Activated CD4-positive, alpha-beta T cell treated with anti-CD3 and anti-CD28 coated beads, Interleukin-2, amount 50 U/mL, for 1 hour (primary cell): ENCODE data around the gene TXNRD1.
"Not testable (repeated sequence)": the region's sequence is repeated elsewhere in the genome, so short reads cannot be mapped to it uniquely, and the experiment has no call there.

Experiments used
- DNase-seq: peaks from one replicate; pipeline ENCODE4 v3.0.0-alpha.2; 2020

The TXNRD1 gene

DNA sequence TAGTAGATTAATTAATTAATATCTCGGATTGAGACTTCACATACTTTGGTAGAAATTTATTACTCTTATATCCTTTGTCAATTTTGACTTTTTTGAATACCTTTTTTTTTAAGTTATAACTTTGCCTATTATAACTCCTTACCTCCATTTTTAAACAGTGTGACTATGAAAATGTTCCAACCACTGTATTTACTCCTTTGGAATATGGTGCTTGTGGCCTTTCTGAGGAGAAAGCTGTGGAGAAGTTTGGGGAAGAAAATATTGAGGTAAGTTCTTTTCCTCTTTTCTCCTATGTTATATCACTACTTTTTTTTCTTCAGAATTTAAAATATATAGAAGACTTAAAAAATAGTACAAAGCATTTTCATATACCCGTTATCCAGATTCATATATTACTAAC is 115.8 kb downstream of the TXNRD1 start:
- DNase-seq = no peak

DNA sequence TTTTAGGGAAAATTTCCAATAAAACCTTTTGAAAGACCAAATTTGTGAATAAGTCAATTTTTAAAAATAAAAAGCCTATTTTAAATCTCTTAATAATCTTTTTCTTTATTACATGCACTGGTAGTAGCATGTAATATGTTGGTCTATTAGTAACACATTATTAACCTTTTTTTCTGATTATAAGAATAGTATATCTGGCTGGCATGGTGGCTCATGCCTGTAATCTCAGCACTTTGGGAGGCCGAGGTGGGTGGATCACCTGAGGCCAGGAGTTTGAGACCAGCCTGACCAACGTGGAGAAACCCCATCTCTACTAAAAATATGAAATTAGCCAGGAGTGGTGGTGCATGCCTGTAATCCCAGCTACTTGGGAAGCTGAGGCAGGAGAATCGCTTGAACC is 116.7 kb downstream of the TXNRD1 start:
- DNase-seq = not testable (repeated sequence)

DNA sequence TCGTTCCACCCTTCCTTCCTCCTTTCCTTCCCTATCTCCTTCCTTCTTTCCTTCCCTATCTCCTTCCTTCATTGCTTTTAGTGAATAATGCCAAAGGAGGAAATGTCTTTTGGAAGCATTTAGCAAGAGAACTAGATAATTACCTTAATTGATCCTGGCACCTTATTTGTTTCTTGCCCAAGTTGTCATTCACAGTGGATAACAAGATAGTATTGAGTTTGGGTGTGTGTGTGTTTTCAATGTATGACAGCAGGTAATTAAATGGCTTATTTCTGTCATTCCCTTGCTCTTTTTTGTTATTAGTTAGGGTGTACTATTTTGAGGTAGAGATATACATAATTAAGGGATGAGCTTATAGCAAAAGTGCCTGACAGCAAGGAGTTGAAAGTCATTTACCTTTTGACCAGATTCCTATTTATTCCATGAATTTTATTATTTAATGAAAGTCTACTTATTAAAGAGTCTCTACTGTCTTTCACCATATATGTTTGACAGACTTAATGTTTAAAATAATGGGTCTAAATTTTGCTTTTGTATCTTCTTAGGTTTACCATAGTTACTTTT is 118.2 kb downstream of the TXNRD1 start:
- no peak for DNase-seq

DNA sequence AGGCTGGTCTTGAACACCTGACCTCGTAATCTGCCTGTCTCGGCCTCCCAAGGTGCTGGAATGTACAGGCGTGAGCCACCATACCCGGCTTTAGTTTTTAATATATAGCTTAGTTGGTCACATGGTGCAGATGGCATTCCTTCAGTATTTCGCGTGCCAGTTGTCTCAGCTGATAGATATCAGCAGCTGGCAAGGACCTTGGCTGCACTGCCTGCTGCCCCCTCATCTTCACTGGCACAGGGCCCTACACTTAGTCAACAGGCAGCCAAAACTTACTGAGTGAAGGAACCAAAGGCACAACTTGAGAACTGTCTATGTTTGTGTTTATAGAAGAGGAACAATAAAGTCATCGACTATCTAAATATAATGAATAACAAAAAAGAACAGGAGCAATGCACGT is 119.0 kb downstream of the TXNRD1 start:
- DNase-seq = no peak

DNA sequence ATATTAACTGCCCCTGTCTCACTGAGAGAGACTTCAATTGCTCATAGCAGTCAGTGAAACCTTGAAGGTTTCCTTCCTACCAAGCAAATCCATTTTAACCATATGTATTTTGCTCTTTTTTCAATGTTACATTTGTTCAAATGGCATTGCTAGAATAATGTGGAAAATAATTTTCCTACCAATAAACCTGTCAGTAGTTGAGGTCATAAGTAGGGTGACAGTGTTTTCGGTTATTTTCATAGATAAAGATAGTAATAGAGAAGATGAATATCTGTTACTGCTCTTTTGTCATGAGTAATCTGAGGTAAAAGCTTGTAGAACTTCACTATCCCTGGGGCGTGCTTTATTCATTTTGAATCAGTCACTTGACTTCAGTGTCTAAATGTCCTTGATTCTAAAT is 120.5 kb downstream of the TXNRD1 start:
- DNase-seq = no peak

GRCh38 chr12:104337030-104337558 is 121.5 kb downstream of the TXNRD1 start:
- DNase-seq = no peak

DNA sequence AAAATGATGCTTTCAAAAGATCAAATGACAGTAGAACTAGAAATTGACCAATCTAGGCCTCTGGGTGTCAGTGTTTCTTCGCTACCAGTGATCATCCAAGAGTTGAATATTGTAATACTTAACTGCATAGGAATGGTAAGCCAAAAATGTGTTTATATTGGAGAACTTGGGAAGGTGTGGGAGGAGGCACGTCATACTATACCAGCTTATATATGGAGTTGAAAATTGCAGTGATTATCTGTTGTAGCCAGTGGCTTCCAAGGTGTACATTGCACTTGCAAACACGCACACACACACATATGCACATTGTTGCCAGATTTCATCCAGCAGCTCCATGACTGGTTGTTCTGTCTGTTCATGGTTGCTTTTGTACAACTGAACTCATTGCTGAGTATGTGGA is 124.1 kb downstream of the TXNRD1 start:
- DNase-seq = no peak

DNA sequence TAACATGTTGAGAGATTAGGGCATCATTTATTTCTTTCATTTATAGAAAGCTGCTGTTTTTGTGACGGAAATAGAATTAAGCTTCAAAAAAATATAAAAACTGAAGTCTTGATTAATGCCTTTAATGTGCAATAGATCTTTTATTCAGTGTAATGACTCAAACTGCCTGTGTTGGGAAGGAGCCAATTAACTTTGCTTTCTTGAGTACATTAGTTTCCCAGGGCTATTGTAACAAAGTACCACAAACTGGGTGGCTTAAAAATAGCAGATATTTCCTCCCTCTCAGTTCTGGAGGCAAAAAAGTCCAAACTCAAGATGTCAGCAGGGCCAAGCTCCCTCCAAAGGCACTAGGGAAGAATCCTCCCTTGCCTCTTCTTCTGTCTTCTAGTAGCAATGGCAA is 124.6 kb downstream of the TXNRD1 start:
- DNase-seq = no peak

DNA sequence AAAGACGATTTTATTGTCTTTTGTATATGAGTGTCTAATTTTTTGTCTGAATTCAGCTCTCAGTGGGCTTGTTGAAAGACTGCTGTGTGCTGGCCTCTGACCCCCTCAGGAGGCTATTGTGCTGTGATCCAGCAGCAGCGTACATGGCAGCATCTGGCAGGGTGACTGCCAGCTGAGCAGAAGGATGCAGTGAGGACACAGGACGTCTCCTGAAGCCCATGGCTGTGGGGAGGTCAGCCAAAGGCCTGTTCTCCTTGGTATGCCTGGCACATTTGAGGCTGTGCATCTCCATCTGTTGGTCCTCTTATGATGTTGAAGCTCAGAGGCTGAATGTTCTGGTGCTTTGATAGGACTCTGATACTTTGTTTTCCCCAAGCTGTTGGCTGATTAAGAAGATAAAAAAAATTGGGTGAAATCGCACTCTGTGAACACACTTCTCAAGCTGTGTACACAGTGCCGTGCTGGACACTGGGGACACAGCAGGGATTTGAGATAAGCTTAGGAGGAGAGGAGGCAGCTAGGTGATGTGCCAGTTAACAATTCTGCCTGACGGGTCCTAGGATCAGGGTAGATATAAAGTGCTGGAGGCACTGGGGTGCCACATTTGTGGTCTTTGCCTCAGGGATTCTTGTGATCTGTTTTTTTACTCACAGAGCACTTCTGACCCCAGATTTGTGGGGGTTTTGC is 125.5 kb downstream of the TXNRD1 start:
- no peak for DNase-seq

DNA sequence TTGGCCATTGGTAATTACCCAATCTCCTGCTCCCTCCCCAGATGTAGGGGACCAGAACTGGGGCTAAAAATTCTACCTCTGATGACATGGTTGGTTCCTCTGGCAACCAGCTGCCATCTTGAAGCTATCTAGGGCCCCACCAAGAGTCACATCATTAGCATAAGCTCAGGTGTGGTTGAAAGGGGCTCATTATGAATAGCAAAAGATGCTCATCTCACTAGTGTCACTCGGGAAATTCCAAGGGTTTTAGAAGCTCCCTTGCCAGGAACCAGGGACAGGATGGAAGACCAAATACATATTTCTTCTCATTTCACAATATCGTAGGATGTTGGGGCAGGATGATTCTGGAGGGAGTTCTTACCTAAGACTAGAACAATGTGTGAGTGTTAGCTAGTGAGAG is 126.6 kb downstream of the TXNRD1 start:
- DNase-seq = no peak

GRCh38 chr12:104342635-104343249 is 127.2 kb downstream of the TXNRD1 start:
- no peak for DNase-seq

- DNase-seq = no peak
These were observed 129.1 kb downstream of the TXNRD1 start for GRCh38 chr12:104344682-104345081.

GRCh38 chr12:104345234-104346066 is 129.9 kb downstream of the TXNRD1 start:
- no peak for DNase-seq

DNA sequence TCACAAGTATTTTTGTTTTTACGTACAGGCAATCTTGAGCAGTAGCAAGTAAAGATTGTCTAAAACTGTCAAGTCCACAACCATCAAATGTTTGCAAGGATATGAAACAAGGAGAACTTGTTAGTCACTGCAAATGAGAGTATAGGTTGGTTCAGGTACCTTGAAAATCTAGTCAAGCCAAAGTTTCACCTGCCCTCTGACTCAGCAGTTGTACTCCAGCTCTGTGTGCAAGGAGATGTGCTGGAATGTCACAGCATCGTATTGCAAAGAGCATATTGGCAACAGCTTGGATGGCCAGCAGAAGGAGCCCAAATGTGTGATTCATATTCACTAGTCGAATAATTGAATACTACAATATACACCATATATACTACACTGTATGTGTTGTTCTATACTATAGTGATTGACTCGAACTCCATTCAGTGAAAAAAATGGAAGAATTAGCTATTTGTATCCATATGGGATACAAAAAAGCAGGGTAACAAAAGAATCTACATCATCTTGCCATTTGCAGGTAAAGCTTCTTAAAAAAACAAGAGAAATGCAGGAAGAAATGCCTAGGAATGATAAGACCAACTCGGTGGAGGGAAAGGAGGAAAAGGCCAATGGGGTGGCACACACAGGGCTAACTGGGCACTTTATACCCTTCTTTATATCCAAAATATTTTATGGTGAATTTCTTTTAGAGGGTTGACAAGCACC is 131.9 kb downstream of the TXNRD1 start:
- DNase-seq = no peak

DNA sequence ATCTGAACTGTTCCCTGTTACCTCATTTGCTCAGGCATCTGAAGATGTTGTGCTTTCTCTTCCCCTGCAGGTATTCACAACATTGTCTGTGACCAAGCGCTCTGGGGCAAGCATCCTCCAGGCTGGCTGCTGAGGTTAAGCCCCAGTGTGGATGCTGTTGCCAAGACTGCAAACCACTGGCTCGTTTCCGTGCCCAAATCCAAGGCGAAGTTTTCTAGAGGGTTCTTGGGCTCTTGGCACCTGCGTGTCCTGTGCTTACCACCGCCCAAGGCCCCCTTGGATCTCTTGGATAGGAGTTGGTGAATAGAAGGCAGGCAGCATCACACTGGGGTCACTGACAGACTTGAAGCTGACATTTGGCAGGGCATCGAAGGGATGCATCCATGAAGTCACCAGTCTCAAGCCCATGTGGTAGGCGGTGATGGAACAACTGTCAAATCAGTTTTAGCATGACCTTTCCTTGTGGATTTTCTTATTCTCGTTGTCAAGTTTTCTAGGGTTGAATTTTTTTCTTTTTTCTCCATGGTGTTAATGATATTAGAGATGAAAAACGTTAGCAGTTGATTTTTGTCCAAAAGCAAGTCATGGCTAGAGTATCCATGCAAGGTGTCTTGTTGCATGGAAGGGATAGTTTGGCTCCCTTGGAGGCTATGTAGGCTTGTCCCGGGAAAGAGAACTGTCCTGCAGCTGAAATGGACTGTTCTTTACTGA is 132.9 kb downstream of the TXNRD1 start:
- DNase-seq = no peak

DNA sequence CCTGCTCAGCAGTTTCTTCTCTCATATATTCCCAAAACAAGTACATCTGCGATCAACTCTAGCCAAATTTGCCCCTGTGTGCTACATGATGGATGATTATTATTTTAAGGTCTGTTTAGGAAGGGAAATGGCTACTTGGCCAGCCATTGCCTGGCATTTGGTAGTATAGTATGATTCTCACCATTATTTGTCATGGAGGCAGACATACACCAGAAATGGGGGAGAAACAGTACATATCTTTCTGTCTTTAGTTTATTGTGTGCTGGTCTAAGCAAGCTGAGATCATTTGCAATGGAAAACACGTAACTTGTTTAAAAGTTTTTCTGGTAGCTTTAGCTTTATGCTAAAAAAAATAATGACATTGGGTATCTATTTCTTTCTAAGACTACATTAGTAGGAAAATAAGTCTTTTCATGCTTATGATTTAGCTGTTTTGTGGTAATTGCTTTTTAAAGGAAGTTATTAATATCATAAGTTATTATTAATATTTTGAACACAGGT is 133.5 kb downstream of the TXNRD1 start:
- no peak for DNase-seq

- no peak for DNase-seq
These were observed 134.9 kb downstream of the TXNRD1 start for GRCh38 chr12:104350211-104351056.

GRCh38 chr12:104351057-104351983 is 135.7 kb downstream of the TXNRD1 start:
- DNase-seq = no peak

- no peak for DNase-seq
These were observed 136.6 kb downstream of the TXNRD1 start for GRCh38 chr12:104352106-104352713.
